ENCODE data around the gene WBP1L. TPM values are rescaled to one million over a fixed set of nuclear protein-coding genes. Genes with fewer than 3 reads are reported as not detected.

The WBP1L gene
- total and polyA plus RNA-seq, 2 experiments from 2014 or later, result 7.0 to 55.7 TPM

DNA sequence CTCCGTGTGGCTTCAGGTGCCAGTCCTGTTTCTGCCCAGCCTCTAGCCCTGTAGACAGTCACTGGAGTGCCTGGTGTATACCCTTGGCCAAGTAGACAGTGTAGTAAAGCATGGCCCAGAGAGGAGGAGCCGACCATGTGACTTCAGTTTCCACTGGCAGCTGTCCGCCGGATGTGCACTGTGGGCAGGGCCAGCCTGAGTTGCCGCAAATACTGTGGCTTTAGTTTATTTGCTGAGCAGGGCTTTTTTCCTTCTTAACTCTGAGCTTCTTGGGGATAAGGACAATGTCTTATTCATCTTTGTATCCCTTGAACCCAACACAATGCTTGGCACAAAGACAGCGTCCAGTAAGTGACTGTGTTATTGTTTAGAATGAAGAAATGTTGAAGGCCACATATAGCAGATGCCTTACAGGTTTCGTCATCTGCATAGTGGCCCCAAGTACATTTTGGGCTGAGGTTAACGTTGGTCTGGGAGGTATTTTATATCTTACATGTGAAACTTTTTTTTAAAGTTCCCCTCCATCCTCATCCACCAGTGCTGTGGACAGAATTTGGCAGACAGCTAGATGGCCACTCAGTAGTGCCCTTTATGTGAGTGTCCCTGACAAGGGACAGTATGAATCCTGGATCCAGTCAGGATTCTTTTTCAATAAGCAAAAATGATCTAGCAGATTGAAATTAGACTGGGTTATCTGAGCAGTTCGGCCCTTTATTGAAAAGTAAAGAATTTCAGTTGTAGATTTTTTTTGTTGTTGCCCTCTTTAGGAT, 52.8 kb downstream of the WBP1L start:
- no peak overlapping the region for H3K4me3 Mint-ChIP-seq

More for the DNA sequence above, 52.8 kb downstream of the WBP1L start:
- TF ChIP-seq, protein P1, sequence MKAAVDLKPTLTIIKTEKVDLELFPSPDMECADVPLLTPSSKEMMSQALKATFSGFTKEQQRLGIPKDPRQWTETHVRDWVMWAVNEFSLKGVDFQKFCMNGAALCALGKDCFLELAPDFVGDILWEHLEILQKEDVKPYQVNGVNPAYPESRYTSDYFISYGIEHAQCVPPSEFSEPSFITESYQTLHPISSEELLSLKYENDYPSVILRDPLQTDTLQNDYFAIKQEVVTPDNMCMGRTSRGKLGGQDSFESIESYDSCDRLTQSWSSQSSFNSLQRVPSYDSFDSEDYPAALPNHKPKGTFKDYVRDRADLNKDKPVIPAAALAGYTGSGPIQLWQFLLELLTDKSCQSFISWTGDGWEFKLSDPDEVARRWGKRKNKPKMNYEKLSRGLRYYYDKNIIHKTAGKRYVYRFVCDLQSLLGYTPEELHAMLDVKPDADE (IDR thresholded peaks at IDR 0.05), result no peak
- TF ChIP-seq NANOG (IDR thresholded peaks at IDR 0.05; ENCODE audit: borderline replicate concordance), result no peak
- no peak for TF ChIP-seq STAT1 (IDR thresholded peaks at IDR 0.05; ENCODE audit: unreplicated experiment)
- TF ChIP-seq, protein P2, sequence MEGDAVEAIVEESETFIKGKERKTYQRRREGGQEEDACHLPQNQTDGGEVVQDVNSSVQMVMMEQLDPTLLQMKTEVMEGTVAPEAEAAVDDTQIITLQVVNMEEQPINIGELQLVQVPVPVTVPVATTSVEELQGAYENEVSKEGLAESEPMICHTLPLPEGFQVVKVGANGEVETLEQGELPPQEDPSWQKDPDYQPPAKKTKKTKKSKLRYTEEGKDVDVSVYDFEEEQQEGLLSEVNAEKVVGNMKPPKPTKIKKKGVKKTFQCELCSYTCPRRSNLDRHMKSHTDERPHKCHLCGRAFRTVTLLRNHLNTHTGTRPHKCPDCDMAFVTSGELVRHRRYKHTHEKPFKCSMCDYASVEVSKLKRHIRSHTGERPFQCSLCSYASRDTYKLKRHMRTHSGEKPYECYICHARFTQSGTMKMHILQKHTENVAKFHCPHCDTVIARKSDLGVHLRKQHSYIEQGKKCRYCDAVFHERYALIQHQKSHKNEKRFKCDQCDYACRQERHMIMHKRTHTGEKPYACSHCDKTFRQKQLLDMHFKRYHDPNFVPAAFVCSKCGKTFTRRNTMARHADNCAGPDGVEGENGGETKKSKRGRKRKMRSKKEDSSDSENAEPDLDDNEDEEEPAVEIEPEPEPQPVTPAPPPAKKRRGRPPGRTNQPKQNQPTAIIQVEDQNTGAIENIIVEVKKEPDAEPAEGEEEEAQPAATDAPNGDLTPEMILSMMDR (conservative IDR thresholded peaks at IDR 0.05; ENCODE audit: low read depth in 2 of 2), result no peak
- TF ChIP-seq POLR2AphosphoS5 (IDR thresholded peaks at IDR 0.05; ENCODE audit: low read depth), result no peak
- no peak for TF ChIP-seq JUNB (IDR thresholded peaks at IDR 0.05; ENCODE audit: unreplicated experiment)
- TF ChIP-seq ZNF331 (CRISPR knock-in tag; IDR thresholded peaks at IDR 0.05; ENCODE audit: low read depth), result no peak
- TF ChIP-seq EZH2 (IDR thresholded peaks at IDR 0.05; ENCODE audit: low read depth, unreplicated experiment), result no peak
- TF ChIP-seq, protein P3, sequence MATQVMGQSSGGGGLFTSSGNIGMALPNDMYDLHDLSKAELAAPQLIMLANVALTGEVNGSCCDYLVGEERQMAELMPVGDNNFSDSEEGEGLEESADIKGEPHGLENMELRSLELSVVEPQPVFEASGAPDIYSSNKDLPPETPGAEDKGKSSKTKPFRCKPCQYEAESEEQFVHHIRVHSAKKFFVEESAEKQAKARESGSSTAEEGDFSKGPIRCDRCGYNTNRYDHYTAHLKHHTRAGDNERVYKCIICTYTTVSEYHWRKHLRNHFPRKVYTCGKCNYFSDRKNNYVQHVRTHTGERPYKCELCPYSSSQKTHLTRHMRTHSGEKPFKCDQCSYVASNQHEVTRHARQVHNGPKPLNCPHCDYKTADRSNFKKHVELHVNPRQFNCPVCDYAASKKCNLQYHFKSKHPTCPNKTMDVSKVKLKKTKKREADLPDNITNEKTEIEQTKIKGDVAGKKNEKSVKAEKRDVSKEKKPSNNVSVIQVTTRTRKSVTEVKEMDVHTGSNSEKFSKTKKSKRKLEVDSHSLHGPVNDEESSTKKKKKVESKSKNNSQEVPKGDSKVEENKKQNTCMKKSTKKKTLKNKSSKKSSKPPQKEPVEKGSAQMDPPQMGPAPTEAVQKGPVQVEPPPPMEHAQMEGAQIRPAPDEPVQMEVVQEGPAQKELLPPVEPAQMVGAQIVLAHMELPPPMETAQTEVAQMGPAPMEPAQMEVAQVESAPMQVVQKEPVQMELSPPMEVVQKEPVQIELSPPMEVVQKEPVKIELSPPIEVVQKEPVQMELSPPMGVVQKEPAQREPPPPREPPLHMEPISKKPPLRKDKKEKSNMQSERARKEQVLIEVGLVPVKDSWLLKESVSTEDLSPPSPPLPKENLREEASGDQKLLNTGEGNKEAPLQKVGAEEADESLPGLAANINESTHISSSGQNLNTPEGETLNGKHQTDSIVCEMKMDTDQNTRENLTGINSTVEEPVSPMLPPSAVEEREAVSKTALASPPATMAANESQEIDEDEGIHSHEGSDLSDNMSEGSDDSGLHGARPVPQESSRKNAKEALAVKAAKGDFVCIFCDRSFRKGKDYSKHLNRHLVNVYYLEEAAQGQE (IDR thresholded peaks at IDR 0.05; ENCODE audit: unreplicated experiment), result no peak
- TF ChIP-seq ZNF114 (CRISPR knock-in tag; IDR thresholded peaks at IDR 0.05), result no peak
- no peak for TF ChIP-seq EZH2phosphoT487 (IDR thresholded peaks at IDR 0.05; ENCODE audit: unreplicated experiment)
- TF ChIP-seq CREB1 (CRISPR knock-in tag; IDR thresholded peaks at IDR 0.05; ENCODE audit: low read depth), result no peak
- TF ChIP-seq, protein P4, sequence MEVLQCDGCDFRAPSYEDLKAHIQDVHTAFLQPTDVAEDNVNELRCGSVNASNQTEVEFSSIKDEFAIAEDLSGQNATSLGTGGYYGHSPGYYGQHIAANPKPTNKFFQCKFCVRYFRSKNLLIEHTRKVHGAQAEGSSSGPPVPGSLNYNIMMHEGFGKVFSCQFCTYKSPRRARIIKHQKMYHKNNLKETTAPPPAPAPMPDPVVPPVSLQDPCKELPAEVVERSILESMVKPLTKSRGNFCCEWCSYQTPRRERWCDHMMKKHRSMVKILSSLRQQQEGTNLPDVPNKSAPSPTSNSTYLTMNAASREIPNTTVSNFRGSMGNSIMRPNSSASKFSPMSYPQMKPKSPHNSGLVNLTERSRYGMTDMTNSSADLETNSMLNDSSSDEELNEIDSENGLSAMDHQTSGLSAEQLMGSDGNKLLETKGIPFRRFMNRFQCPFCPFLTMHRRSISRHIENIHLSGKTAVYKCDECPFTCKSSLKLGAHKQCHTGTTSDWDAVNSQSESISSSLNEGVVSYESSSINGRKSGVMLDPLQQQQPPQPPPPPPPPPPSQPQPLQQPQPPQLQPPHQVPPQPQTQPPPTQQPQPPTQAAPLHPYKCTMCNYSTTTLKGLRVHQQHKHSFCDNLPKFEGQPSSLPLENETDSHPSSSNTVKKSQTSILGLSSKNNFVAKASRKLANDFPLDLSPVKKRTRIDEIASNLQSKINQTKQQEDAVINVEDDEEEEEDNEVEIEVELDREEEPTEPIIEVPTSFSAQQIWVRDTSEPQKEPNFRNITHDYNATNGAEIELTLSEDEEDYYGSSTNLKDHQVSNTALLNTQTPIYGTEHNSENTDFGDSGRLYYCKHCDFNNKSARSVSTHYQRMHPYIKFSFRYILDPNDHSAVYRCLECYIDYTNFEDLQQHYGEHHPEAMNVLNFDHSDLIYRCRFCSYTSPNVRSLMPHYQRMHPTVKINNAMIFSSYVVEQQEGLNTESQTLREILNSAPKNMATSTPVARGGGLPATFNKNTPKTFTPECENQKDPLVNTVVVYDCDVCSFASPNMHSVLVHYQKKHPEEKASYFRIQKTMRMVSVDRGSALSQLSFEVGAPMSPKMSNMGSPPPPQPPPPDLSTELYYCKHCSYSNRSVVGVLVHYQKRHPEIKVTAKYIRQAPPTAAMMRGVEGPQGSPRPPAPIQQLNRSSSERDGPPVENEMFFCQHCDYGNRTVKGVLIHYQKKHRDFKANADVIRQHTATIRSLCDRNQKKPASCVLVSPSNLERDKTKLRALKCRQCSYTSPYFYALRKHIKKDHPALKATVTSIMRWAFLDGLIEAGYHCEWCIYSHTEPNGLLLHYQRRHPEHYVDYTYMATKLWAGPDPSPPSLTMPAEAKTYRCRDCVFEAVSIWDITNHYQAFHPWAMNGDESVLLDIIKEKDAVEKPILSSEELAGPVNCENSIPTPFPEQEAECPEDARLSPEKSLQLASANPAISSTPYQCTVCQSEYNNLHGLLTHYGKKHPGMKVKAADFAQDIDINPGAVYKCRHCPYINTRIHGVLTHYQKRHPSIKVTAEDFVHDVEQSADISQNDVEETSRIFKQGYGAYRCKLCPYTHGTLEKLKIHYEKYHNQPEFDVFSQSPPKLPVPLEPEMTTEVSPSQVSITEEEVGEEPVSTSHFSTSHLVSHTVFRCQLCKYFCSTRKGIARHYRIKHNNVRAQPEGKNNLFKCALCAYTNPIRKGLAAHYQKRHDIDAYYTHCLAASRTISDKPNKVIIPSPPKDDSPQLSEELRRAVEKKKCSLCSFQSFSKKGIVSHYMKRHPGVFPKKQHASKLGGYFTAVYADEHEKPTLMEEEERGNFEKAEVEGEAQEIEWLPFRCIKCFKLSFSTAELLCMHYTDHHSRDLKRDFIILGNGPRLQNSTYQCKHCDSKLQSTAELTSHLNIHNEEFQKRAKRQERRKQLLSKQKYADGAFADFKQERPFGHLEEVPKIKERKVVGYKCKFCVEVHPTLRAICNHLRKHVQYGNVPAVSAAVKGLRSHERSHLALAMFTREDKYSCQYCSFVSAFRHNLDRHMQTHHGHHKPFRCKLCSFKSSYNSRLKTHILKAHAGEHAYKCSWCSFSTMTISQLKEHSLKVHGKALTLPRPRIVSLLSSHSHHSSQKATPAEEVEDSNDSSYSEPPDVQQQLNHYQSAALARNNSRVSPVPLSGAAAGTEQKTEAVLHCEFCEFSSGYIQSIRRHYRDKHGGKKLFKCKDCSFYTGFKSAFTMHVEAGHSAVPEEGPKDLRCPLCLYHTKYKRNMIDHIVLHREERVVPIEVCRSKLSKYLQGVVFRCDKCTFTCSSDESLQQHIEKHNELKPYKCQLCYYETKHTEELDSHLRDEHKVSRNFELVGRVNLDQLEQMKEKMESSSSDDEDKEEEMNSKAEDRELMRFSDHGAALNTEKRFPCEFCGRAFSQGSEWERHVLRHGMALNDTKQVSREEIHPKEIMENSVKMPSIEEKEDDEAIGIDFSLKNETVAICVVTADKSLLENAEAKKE (CRISPR knock-in tag; IDR thresholded peaks at IDR 0.05), result no peak
- H3K27ac Mint-ChIP-seq, result 0 out of 2 replicates have a peak overlapping the region, but pooled peaks have one; percentile 66
- peaks cover 15% of the 10 kb centered on the region for H3K36me3 Mint-ChIP-seq (ENCODE audit: low read depth)
- H3K4me1 Mint-ChIP-seq, result peaks cover 38% of the 10 kb centered on the region
- Histone ChIP-seq H3K27ac (ENCODE audit: low read depth) (no peak overlapping the region; the same call in 1 of the 2 replicates), H3K79me2 (replicated peaks; ENCODE audit: insufficient read depth) (0 out of 2 replicates have a peak, but pooled peaks cover 14% of the 10 kb centered on the region), H3K9me2 (ENCODE audit: insufficient read depth) (no peaks in the 10 kb centered on the region), H2AFZ (no peak overlapping the region), H3K27me3 (ENCODE audit: insufficient read depth) (no peaks in the 10 kb centered on the region), H3K4me3 (no peak overlapping the region), H3K4me2 (no peak overlapping the region), H3F3A (replicated peaks; ENCODE audit: low read depth) (peaks cover 5% of the 10 kb centered on the region; the same call in 1 of the 2 replicates), H3K4me1 (ENCODE audit: insufficient read depth) (peaks cover 21% of the 10 kb centered on the region), H4K20me1 (replicated peaks; ENCODE audit: insufficient read depth) (no peaks in the 10 kb centered on the region), H3K36me3 (ENCODE audit: insufficient read depth) (no peaks in the 10 kb centered on the region)
- ATAC-seq (no peak), DNase-seq (ENCODE audit: low spot score) (no peak)
- no peaks in the 10 kb centered on the region for H3K27me3 Mint-ChIP-seq (ENCODE audit: insufficient read depth, low read depth, poor library complexity)
- no peaks in the 10 kb centered on the region for H3K9me3 Mint-ChIP-seq
